ENCODE measurements around the gene MEPE. TPM values are rescaled to one million over a fixed set of nuclear protein-coding genes. Genes with fewer than 3 reads are reported as not detected.

MEPE gene
- total RNA-seq, 1 experiment from 2014 or later = not detected

DNA sequence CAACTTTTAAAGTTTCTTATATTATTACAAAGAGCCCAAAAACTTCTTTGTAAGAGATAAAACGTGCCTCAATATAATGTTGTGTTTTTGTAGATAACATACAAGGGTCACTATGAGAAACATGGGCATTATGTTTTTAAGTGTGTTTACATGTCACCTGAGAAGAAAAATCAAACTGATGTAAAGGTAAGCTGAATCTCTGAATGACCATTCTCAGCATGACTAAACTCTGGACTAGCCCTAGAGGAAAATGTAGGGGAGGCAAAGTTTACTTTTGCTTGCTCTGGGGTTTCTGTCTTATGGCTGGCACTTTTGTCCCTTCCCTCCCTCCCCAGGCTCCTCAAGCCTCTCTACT lies 6.8 kb downstream of the MEPE start:
- no peaks in the 10 kb centered on the region for H3K27me3 ChIP-seq (ENCODE audit: insufficient read depth, low read length)
- no peaks in the 10 kb centered on the region for H3K79me2 ChIP-seq (ENCODE audit: insufficient read depth, low read length)
- no peak overlapping the region for H3K4me2 ChIP-seq (ENCODE audit: low read length)
- DNase-seq (ENCODE audit: low read depth, low spot score) (no peak), ATAC-seq (no peak)
- H3K4me1 ChIP-seq (ENCODE audit: control insufficient read depth in 1 of 2, insufficient read depth in 2 of 2, low read length in 2 of 2) = 0 out of 4 replicates have a peak, but pooled peaks cover 2 to 4% of the 10 kb centered on the region in 2 experiments
- intact Hi-C loops (cut with micrococcal nuclease) = loop anchor here (5.0 kb wide), 2 partner anchors 487 to 567 kb away; no protein-coding TSS in a partner anchor
- ChIA-PET POLR2A (no interaction called here), RAD21 (ENCODE audit: low non-redundant PET in 1 of 2, low total read pairs in 2 of 2, uncharacterized antibody in 2 of 2, unreplicated experiment in 2 of 2) (interaction anchor here in 1 of 2 experiments (1.0 kb wide), 1 partner anchor 295 kb away, joined by 3 read pairs; no protein-coding TSS in a partner anchor), CTCF (interaction anchor here (1.0 to 3.4 kb wide), 7 partner anchors 9 to 570 kb away, joined by 3 to 60 read pairs (median 4); no protein-coding TSS in a partner anchor)
- no peaks in the 10 kb centered on the region for H3K9me2 ChIP-seq (ENCODE audit: insufficient read depth)
- TF ChIP-seq ZNF274 (IDR thresholded peaks at IDR 0.05; ENCODE audit: low read depth, low read length) = no peak
- no peak for TF ChIP-seq ELF1 (IDR thresholded peaks at IDR 0.05; ENCODE audit: borderline replicate concordance, low read depth)
- TF ChIP-seq, protein P1, sequence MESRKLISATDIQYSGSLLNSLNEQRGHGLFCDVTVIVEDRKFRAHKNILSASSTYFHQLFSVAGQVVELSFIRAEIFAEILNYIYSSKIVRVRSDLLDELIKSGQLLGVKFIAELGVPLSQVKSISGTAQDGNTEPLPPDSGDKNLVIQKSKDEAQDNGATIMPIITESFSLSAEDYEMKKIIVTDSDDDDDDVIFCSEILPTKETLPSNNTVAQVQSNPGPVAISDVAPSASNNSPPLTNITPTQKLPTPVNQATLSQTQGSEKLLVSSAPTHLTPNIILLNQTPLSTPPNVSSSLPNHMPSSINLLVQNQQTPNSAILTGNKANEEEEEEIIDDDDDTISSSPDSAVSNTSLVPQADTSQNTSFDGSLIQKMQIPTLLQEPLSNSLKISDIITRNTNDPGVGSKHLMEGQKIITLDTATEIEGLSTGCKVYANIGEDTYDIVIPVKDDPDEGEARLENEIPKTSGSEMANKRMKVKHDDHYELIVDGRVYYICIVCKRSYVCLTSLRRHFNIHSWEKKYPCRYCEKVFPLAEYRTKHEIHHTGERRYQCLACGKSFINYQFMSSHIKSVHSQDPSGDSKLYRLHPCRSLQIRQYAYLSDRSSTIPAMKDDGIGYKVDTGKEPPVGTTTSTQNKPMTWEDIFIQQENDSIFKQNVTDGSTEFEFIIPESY (IDR thresholded peaks at IDR 0.05; ENCODE audit: extremely low read depth, insufficient replicate concordance, low read length) = no peak
- no peak for TF ChIP-seq FOSL1 (IDR thresholded peaks at IDR 0.05; ENCODE audit: low read depth)
- no peak for TF ChIP-seq JUND (IDR thresholded peaks at IDR 0.05)
- TF ChIP-seq CBX3 (IDR thresholded peaks at IDR 0.05; ENCODE audit: low read depth) = no peak
- TF ChIP-seq EZH2phosphoT487 (IDR thresholded peaks at IDR 0.05; ENCODE audit: borderline replicate concordance) = no peak
- TF ChIP-seq, protein P2, sequence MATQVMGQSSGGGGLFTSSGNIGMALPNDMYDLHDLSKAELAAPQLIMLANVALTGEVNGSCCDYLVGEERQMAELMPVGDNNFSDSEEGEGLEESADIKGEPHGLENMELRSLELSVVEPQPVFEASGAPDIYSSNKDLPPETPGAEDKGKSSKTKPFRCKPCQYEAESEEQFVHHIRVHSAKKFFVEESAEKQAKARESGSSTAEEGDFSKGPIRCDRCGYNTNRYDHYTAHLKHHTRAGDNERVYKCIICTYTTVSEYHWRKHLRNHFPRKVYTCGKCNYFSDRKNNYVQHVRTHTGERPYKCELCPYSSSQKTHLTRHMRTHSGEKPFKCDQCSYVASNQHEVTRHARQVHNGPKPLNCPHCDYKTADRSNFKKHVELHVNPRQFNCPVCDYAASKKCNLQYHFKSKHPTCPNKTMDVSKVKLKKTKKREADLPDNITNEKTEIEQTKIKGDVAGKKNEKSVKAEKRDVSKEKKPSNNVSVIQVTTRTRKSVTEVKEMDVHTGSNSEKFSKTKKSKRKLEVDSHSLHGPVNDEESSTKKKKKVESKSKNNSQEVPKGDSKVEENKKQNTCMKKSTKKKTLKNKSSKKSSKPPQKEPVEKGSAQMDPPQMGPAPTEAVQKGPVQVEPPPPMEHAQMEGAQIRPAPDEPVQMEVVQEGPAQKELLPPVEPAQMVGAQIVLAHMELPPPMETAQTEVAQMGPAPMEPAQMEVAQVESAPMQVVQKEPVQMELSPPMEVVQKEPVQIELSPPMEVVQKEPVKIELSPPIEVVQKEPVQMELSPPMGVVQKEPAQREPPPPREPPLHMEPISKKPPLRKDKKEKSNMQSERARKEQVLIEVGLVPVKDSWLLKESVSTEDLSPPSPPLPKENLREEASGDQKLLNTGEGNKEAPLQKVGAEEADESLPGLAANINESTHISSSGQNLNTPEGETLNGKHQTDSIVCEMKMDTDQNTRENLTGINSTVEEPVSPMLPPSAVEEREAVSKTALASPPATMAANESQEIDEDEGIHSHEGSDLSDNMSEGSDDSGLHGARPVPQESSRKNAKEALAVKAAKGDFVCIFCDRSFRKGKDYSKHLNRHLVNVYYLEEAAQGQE (IDR thresholded peaks at IDR 0.05; ENCODE audit: low read depth) = no peak
- TF ChIP-seq POLR2A (IDR thresholded peaks at IDR 0.05; ENCODE audit: borderline replicate concordance, extremely low read depth, insufficient read depth, insufficient read length) = no peak
- TF ChIP-seq ZFX (IDR thresholded peaks at IDR 0.05) = no peak
- TF ChIP-seq, protein P3, sequence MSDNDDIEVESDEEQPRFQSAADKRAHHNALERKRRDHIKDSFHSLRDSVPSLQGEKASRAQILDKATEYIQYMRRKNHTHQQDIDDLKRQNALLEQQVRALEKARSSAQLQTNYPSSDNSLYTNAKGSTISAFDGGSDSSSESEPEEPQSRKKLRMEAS (IDR thresholded peaks at IDR 0.05) = no peak
- H3K36me3 ChIP-seq (ENCODE audit: control insufficient read depth in 1 of 2, insufficient read depth in 2 of 2, low read length in 2 of 2) = no peaks in the 10 kb centered on the region
- no peak overlapping the region for H3K9ac ChIP-seq (ENCODE audit: low read length)
- H3K9me3 ChIP-seq (ENCODE audit: control insufficient read depth in 1 of 2, insufficient read depth in 1 of 2, low read depth in 1 of 2, low read length in 2 of 2) = no peaks in the 10 kb centered on the region
- no peak overlapping the region for H3K27ac ChIP-seq (ENCODE audit: low read depth, low read length)
- H2AFZ ChIP-seq (ENCODE audit: low read depth, low read length, poor library complexity, severe bottlenecking) = peak overlapping the region; percentile 91
- no TSS peak for BruUV-seq (replicated peaks)
- no peaks in the 10 kb centered on the region for H4K20me1 ChIP-seq (ENCODE audit: insufficient read depth)
- no peak overlapping the region for H3K4me3 ChIP-seq (replicated peaks in 1 of 2; ENCODE audit: low read depth in 1 of 2, low read length in 2 of 2)
